ENCODE data around the gene GUSB. TPM values are rescaled to one million over a fixed set of nuclear protein-coding genes. Genes with fewer than 3 reads are reported as not detected.
"Not testable (repeated sequence)": the region's sequence is repeated elsewhere in the genome, so short reads cannot be mapped to it uniquely, and the experiment has no call there.

The GUSB gene
- total and polyA plus RNA-seq, 9 donors, result 19.6 to 80.9 (median 37.9) TPM

- TF ChIP-seq POLR2A (IDR thresholded peaks at IDR 0.05), result no peak
- TF ChIP-seq CTCF (IDR thresholded peaks at IDR 0.05), result no peak
- no peak for TF ChIP-seq EP300 (IDR thresholded peaks at IDR 0.05)
- H3K36me3 ChIP-seq, result no peaks in the 10 kb centered on the region
- H3K4me3 ChIP-seq, result no peak overlapping the region
- 90 to 91% (median 90%) methylated on average over 9 of the region's 9 CpGs for WGBS, 3 donors
- peaks cover 3% of the 10 kb centered on the region for H3K4me1 ChIP-seq (ENCODE audit: insufficient read depth)
- H3K27ac ChIP-seq, result no peak overlapping the region
- DNase-seq, result no peak
- H3K27me3 ChIP-seq, result no peaks in the 10 kb centered on the region
- H3K9me3 ChIP-seq, result no peaks in the 10 kb centered on the region
- intact Hi-C loops (cut with DNase I), result no loop called here
These were observed 30.0 kb downstream of the GUSB start for GRCh38 chr7:65951837-65952578.

- H3K27me3 ChIP-seq, result no peaks in the 10 kb centered on the region
- TF ChIP-seq POLR2A (IDR thresholded peaks at IDR 0.05), result no peak
- no peak for TF ChIP-seq EP300 (IDR thresholded peaks at IDR 0.05)
- TF ChIP-seq CTCF (IDR thresholded peaks at IDR 0.05), result no peak
- H3K27ac ChIP-seq, result peak overlapping the region in 1 of 2 donors; percentile 49
- no peak overlapping the region for H3K4me3 ChIP-seq
- H3K36me3 ChIP-seq, result no peaks in the 10 kb centered on the region
- intact Hi-C loops (cut with DNase I), result no loop called here
- DNase-seq, result peak; percentile 55 to 90 (median 75)
- 16 to 33% (median 16%) methylated on average over 4 of the region's 4 CpGs for WGBS, 3 donors
- H3K9me3 ChIP-seq, result no peaks in the 10 kb centered on the region
- peaks cover 3% of the 10 kb centered on the region for H3K4me1 ChIP-seq (ENCODE audit: insufficient read depth)
These were observed 35.1 kb downstream of the GUSB start for GRCh38 chr7:65946904-65947303.

- H3K4me1 ChIP-seq (ENCODE audit: insufficient read depth); DNase-seq; intact Hi-C loops (cut with DNase I); H3K9me3 ChIP-seq; H3K27ac ChIP-seq; H3K27me3 ChIP-seq; H3K36me3 ChIP-seq; H3K4me3 ChIP-seq: not testable (repeated sequence)
- WGBS, 3 donors, result 48 to 59% (median 54%) methylated on average over 1 of the region's 5 CpGs
These were observed 36.2 kb downstream of the GUSB start for GRCh38 chr7:65945787-65946186.

- no peaks in the 10 kb centered on the region for H3K27me3 ChIP-seq
- no peak overlapping the region for H3K27ac ChIP-seq
- WGBS, 3 donors, result 93 to 94% (median 94%) methylated on average over 7 of the region's 7 CpGs
- H3K36me3 ChIP-seq, result no peaks in the 10 kb centered on the region
- intact Hi-C loops (cut with DNase I), result no loop called here
- no peak overlapping the region for H3K4me3 ChIP-seq
- TF ChIP-seq POLR2A (IDR thresholded peaks at IDR 0.05) (no peak), EP300 (IDR thresholded peaks at IDR 0.05) (no peak)
- DNase-seq, result no peak
- no peaks in the 10 kb centered on the region for H3K4me1 ChIP-seq (ENCODE audit: insufficient read depth)
- no peaks in the 10 kb centered on the region for H3K9me3 ChIP-seq
These were observed 43.6 kb downstream of the GUSB start for GRCh38 chr7:65938336-65938895.

- intact Hi-C loops (cut with DNase I), result no loop called here
These were observed 44.7 kb downstream of the GUSB start for GRCh38 chr7:65937296-65937695.

More at GRCh38 chr7:65937296-65937695, 44.7 kb downstream of the GUSB start:
- Histone ChIP-seq H3K27me3 (no peaks in the 10 kb centered on the region), H3K4me3 (no peak overlapping the region), H3K27ac (no peak overlapping the region), H3K36me3 (no peaks in the 10 kb centered on the region), H3K9me3 (no peaks in the 10 kb centered on the region), H3K4me1 (ENCODE audit: insufficient read depth) (no peaks in the 10 kb centered on the region)
- TF ChIP-seq CTCF (IDR thresholded peaks at IDR 0.05) (no peak), POLR2A (IDR thresholded peaks at IDR 0.05) (no peak), EP300 (IDR thresholded peaks at IDR 0.05) (no peak)
- DNase-seq, result no peak
- WGBS, 3 donors, result 89 to 97% (median 94%) methylated on average over 2 of the region's 2 CpGs

All from ovary (tissue), 9 donors.